Measurements from ENCODE around the gene UFD1.

The UFD1 gene

GRCh38 chr22:19494676-19495173 lies 15.7 kb upstream of the UFD1 start:
- DNase-seq, result no peak

GRCh38 chr22:19494001-19494560 lies 15.1 kb upstream of the UFD1 start:
- DNase-seq, result no peak

GRCh38 chr22:19492504-19493174 lies 13.6 kb upstream of the UFD1 start:
- no peak for DNase-seq

- no peak for DNase-seq
These were observed 11.7 kb upstream of the UFD1 start for GRCh38 chr22:19490628-19491230.

- no peak for DNase-seq
These were observed 10.2 kb upstream of the UFD1 start for GRCh38 chr22:19488884-19489843.

- no peak for DNase-seq
These were observed 9.3 kb upstream of the UFD1 start for GRCh38 chr22:19488285-19488684.

- no peak for DNase-seq
These were observed 4.7 kb upstream of the UFD1 start for GRCh38 chr22:19483481-19484244.

- DNase-seq, result no peak
These were observed 3.3 kb upstream of the UFD1 start for GRCh38 chr22:19482297-19482696.

- DNase-seq, result no peak
These were observed 1.8 kb upstream of the UFD1 start for GRCh38 chr22:19480789-19481188.

- DNase-seq, result no peak
These were observed 1.2 kb upstream of the UFD1 start for GRCh38 chr22:19480173-19480568.

GRCh38 chr22:19479355-19480172 lies 571 bp upstream of the UFD1 start, which contains the start of gene CDC45:
Gene CDC45 (plus strand): TSS chr22:19479920. CDS start chr22:19479969, 49 bp downstream.
- DNase-seq, result peak; percentile 84

- no peak for DNase-seq
These were observed 720 bp downstream of the UFD1 start for GRCh38 chr22:19478045-19478900.

GRCh38 chr22:19477321-19478044 lies 1.5 kb downstream of the UFD1 start:
- DNase-seq, result no peak

GRCh38 chr22:19476023-19476422 lies 3.0 kb downstream of the UFD1 start:
- no peak for DNase-seq

- DNase-seq, result no peak
These were observed 5.4 kb downstream of the UFD1 start for GRCh38 chr22:19473578-19473977.

GRCh38 chr22:19472233-19472632 lies 6.8 kb downstream of the UFD1 start:
- no peak for DNase-seq

GRCh38 chr22:19471572-19471971 lies 7.4 kb downstream of the UFD1 start:
- no peak for DNase-seq

- DNase-seq, result no peak
These were observed 9.0 kb downstream of the UFD1 start for GRCh38 chr22:19470010-19470409.

GRCh38 chr22:19469421-19469820 lies 9.6 kb downstream of the UFD1 start:
- no peak for DNase-seq

- no peak for DNase-seq
These were observed 11.1 kb downstream of the UFD1 start for GRCh38 chr22:19467912-19468311.

Measured in NCI-H1417 treated with DMSO at 0.1 percent for 48 hours (cell line).